ENCODE measurements around the gene SLX9.

DNA sequence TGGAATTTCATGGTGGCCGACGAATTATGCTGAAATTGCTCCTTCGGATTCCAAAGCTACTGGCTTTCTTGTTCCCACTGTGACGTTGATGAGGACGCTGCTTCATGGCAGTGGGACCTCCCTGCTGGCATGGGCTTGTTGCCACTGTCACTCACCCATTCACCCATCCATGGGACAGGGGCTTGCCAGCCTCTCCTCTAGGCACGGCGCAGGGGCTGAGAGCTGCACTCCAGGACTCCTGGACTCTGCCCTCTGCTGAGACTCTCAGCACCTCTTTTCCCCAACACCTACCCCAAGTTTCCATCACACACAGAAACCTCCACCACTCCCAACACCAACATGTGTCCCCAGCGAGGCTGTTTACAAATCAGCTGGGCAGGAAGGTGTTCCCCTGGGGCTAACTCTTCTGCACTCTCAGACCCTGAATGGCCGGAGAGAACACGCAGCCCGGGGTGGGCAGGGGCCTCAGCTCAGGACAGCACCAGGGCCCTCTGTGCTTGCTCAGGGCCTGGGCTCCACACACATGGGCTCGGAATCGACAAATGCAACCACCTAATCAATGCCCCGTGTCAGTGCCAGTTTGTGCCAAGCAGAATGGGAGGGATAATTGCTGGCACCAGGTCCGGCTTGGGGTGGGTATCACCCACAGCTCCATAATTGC lies 22.3 kb upstream of the SLX9 start:
- TF ChIP-seq, protein P1, sequence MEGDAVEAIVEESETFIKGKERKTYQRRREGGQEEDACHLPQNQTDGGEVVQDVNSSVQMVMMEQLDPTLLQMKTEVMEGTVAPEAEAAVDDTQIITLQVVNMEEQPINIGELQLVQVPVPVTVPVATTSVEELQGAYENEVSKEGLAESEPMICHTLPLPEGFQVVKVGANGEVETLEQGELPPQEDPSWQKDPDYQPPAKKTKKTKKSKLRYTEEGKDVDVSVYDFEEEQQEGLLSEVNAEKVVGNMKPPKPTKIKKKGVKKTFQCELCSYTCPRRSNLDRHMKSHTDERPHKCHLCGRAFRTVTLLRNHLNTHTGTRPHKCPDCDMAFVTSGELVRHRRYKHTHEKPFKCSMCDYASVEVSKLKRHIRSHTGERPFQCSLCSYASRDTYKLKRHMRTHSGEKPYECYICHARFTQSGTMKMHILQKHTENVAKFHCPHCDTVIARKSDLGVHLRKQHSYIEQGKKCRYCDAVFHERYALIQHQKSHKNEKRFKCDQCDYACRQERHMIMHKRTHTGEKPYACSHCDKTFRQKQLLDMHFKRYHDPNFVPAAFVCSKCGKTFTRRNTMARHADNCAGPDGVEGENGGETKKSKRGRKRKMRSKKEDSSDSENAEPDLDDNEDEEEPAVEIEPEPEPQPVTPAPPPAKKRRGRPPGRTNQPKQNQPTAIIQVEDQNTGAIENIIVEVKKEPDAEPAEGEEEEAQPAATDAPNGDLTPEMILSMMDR (optimal IDR thresholded peaks at IDR 0.05 in 1 of 3, IDR thresholded peaks at IDR 0.05 in 1 of 3, conservative IDR thresholded peaks at IDR 0.05 in 1 of 3; ENCODE audit: extremely low read depth in 1 of 3, insufficient read depth in 2 of 3, low read length in 3 of 3) = no peak
- TF ChIP-seq EZH2 (IDR thresholded peaks at IDR 0.05; ENCODE audit: low read length) = no peak

Data from keratinocyte (primary cell).